ENCODE data around the gene LAP3. TPM values are rescaled to one million over a fixed set of nuclear protein-coding genes. Genes with fewer than 3 reads are reported as not detected.
"Not testable (repeated sequence)": the region's sequence is repeated elsewhere in the genome, so short reads cannot be mapped to it uniquely, and the experiment has no call there.

LAP3 gene
- total RNA-seq, 6 donors from 2014 or later, result 70.0 to 116 (median 94.3) TPM

DNA sequence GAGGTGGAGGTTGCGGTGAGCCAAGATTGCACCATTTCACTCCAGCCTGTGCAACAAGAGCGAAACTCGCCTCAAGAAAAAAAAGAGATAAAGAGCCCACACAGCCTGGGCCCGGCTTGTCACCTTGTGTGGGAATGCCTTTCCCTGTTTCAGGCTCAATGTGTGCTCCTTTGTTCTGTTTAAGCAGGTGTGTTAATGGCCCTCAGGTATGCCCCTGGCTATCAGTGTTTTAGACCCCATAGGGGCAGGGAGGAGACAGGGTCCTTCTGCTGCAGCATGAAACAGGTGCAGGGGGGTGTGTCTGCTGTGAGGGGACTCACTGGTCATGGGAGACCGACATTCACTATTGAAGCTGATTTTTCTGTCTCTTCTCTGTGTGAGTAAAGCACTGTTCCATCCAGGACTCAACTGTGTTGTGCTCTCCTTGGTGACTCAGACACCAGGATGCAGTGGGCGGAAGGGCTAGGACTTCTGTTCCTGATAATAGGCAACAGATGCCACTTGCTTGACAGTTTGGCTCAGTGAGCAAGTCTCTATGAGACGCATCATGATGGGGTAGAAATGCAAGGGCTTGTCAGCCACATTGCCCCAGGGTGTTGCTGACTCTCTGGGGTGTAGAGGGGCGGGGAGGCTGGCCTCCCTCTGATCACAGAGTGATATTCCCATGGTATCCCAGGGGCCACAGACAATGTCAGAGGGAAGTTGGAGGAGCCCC lies 15.6 kb upstream of the LAP3 start:
- H3K27ac ChIP-seq, result no peak overlapping the region
- TF ChIP-seq POLR2AphosphoS5 (IDR thresholded peaks at IDR 0.05) (no peak), EP300 (IDR thresholded peaks at IDR 0.05) (no peak), POLR2A (IDR thresholded peaks at IDR 0.05) (no peak)
- TF ChIP-seq, protein P1, sequence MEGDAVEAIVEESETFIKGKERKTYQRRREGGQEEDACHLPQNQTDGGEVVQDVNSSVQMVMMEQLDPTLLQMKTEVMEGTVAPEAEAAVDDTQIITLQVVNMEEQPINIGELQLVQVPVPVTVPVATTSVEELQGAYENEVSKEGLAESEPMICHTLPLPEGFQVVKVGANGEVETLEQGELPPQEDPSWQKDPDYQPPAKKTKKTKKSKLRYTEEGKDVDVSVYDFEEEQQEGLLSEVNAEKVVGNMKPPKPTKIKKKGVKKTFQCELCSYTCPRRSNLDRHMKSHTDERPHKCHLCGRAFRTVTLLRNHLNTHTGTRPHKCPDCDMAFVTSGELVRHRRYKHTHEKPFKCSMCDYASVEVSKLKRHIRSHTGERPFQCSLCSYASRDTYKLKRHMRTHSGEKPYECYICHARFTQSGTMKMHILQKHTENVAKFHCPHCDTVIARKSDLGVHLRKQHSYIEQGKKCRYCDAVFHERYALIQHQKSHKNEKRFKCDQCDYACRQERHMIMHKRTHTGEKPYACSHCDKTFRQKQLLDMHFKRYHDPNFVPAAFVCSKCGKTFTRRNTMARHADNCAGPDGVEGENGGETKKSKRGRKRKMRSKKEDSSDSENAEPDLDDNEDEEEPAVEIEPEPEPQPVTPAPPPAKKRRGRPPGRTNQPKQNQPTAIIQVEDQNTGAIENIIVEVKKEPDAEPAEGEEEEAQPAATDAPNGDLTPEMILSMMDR (IDR thresholded peaks at IDR 0.05), result no peak
- ATAC-seq (ENCODE audit: low FRiP score in 2 of 2) (no peak), DNase-seq (no peak)
- no peaks in the 10 kb centered on the region for H3K4me1 ChIP-seq
- H3K27me3 ChIP-seq, result no peaks in the 10 kb centered on the region
- 77 to 84% methylated on average over 6 to 8 of the region's 8 CpGs for WGBS, 2 donors
- H3K4me3 ChIP-seq, result no peak overlapping the region
- no peaks in the 10 kb centered on the region for H3K9me3 ChIP-seq
- no peaks in the 10 kb centered on the region for H3K36me3 ChIP-seq

DNA sequence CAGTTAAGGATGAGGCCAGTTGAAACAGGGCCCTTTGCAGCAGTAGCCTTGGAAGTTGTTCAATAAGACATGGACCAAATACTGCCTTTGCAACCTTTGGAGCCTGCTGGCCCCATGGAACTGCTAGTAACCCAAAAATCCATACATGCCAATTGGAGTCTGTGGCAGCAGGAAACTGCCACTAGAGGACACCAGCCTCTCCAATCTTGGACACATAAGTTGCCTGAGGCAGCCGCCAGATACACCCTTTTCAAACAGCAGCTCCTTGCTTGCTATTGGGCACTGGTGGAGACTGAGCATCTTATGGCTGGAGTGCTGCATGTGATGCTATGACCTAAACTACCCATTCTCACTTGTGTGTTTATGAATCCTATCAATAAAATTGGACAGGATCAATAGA lies 14.8 kb upstream of the LAP3 start:
- ATAC-seq (ENCODE audit: low FRiP score in 2 of 2) (no peak), DNase-seq (no peak)
- no peaks in the 10 kb centered on the region for H3K36me3 ChIP-seq
- WGBS, 2 donors, result 80% methylated on average over 1 of the region's 1 CpG; no CpG with 5 or more reads in 1 of the 2 donors
- TF ChIP-seq, protein P1 (IDR thresholded peaks at IDR 0.05), result no peak
- H3K4me1 ChIP-seq, result no peaks in the 10 kb centered on the region
- H3K27ac ChIP-seq, result no peak overlapping the region
- no peaks in the 10 kb centered on the region for H3K9me3 ChIP-seq
- no peaks in the 10 kb centered on the region for H3K27me3 ChIP-seq
- no peak overlapping the region for H3K4me3 ChIP-seq

DNA sequence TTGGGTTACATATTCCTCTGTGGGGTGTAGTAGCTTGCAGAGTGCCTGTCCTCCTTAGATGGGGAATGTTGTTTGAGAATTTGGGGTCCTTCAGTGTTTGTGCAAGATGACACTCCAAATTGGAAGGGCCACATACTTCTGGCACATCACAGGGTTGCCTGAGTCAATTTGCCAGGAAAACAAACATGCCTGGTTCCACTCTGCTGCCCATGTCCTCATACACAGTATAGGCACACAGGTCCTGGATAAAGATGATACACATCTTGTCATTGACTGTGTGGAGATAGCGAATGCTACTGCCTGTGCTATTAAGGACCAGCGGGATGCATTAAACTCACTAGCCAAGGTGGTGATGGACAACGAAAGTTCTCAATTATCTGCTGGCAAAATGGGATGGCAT lies 11.2 kb upstream of the LAP3 start:
- H3K27ac ChIP-seq, result no peak overlapping the region
- H3K4me3 ChIP-seq, result no peak overlapping the region
- no peak for ATAC-seq (ENCODE audit: low FRiP score in 2 of 2)
- no peak for DNase-seq
- no peaks in the 10 kb centered on the region for H3K27me3 ChIP-seq
- TF ChIP-seq, protein P1 (IDR thresholded peaks at IDR 0.05), result no peak
- no peak for TF ChIP-seq POLR2AphosphoS5 (IDR thresholded peaks at IDR 0.05)
- TF ChIP-seq POLR2A (IDR thresholded peaks at IDR 0.05), result no peak
- no peak for TF ChIP-seq EP300 (IDR thresholded peaks at IDR 0.05)
- H3K36me3 ChIP-seq, result no peaks in the 10 kb centered on the region
- WGBS, 2 donors, result 94 to 97% methylated on average over 3 of the region's 3 CpGs
- no peaks in the 10 kb centered on the region for H3K9me3 ChIP-seq
- H3K4me1 ChIP-seq, result no peaks in the 10 kb centered on the region

DNA sequence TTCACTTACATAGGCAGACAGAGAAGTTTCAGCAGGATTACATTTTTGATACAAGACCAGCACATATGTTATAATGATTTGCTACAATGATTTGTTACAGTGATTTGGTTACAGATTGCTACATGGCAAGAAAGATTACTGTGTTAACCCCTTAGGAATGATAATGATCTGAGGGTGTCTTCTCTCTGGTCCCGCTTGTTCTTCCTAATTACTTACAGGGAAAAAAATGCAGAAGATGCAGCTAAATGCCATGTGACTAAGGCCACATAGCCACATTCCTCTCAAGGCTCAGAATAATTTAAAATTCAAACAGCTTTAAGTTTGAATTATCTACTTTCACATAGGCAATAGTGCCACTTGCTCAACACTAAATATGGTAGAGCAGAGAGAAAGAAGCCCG lies 9.7 kb upstream of the LAP3 start:
- no peak for DNase-seq
- Histone ChIP-seq H3K27ac (no peak overlapping the region), H3K4me1 (no peaks in the 10 kb centered on the region), H3K36me3 (no peaks in the 10 kb centered on the region), H3K4me3 (no peak overlapping the region), H3K9me3 (no peaks in the 10 kb centered on the region), H3K27me3 (no peaks in the 10 kb centered on the region)
- no peak for ATAC-seq (ENCODE audit: low FRiP score in 2 of 2)
- no peak for TF ChIP-seq POLR2AphosphoS5 (IDR thresholded peaks at IDR 0.05)
- TF ChIP-seq POLR2A (IDR thresholded peaks at IDR 0.05), result no peak
- TF ChIP-seq, protein P1 (IDR thresholded peaks at IDR 0.05), result no peak
- 73 to 75% methylated on average over 2 of the region's 2 CpGs for WGBS, 2 donors

DNA sequence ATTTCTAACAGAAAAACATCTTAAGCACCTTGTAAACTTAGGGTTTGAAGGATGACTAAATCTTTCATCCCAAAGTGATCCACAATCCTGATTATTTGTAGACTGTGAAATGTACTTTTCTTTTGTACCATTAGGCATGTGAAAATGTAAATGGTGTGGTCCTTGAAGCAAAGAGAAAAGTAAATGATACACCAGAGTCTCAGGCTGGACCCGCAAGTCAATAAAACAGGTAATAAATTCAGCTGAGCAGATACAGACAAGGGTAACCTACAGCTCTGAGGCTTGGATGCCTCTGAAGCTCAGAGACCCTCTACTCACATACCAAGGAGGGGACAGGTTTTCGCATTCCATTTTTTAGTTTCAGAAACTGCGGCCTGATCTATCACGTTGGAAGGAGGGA lies 2.8 kb upstream of the LAP3 start:
- Histone ChIP-seq H3K4me3 (no peak overlapping the region), H3K9me3 (no peaks in the 10 kb centered on the region), H3K27ac (no peak overlapping the region), H3K27me3 (no peaks in the 10 kb centered on the region), H3K4me1 (peaks cover 11 to 23% (median 14%) of the 10 kb centered on the region in 4 donors), H3K36me3 (no peaks in the 10 kb centered on the region)
- DNase-seq (no peak), ATAC-seq (ENCODE audit: low FRiP score in 2 of 2) (no peak)
- TF ChIP-seq POLR2A (IDR thresholded peaks at IDR 0.05) (no peak), EP300 (IDR thresholded peaks at IDR 0.05) (no peak), POLR2AphosphoS5 (IDR thresholded peaks at IDR 0.05) (no peak)
- TF ChIP-seq, protein P1 (IDR thresholded peaks at IDR 0.05), result no peak
- WGBS, 2 donors, result 91 to 94% methylated on average over 4 of the region's 4 CpGs

DNA sequence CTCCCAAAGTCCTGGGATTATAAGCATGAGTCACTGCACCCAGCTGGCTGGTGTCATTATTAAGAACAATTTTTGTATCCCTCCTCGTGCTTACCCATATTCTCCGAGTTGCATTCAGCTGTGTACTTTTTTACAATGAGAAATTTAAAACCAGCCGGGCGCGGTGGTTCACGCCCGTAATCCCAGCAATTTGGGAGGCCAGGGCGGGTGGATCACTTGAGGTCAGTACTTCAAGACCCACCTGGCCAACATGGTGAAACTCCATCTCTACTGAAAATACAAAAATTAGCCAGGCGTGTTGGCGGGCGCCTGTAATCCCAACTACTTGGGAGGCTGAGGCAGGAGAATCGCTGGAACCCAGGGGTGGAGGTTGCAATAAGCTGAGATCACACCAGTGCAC lies 1.8 kb upstream of the LAP3 start:
- not testable (repeated sequence) for DNase-seq; H3K4me3 ChIP-seq; H3K36me3 ChIP-seq; H3K27me3 ChIP-seq; H3K9me3 ChIP-seq; H3K27ac ChIP-seq; ATAC-seq (ENCODE audit: low FRiP score in 2 of 2)
- 94 to 95% methylated on average over 12 of the region's 12 CpGs for WGBS, 2 donors
- H3K4me1 ChIP-seq, result peaks cover 18 to 30% (median 23%) of the 10 kb centered on the region in 4 donors

Data from upper lobe of left lung (tissue), 6 donors.